Measurements from ENCODE around the gene TMEM40.

GRCh38 chr3:12746419-12746818 is 12.6 kb downstream of the TMEM40 start:
- TF ChIP-seq POLR2A (IDR thresholded peaks at IDR 0.05) (no peak), CTCF (IDR thresholded peaks at IDR 0.05 in 4 of 5, conservative IDR thresholded peaks at IDR 0.05 in 1 of 5) (no peak)
